ENCODE measurements around the gene DGKH.

DNA sequence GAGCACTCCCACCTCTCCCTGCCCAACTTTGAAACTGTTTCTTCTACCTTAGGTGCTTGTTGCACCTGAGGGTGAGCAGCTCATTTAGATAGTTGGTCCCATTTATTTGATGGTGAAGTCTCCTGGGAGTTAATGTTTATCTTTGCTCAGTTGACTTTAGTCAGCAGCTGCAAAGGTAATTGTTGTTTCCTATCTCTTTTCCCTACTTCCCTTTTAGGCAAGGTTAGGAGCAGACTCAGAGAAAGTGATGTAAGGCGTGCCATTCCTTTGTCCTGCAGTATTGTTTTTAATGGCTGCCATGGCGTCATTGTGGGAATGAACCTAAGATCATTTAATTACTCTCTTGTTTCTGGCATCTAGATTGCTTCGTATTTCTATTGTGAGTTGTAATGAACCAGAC, 235.1 kb downstream of the DGKH start:
- TF ChIP-seq, protein P1, sequence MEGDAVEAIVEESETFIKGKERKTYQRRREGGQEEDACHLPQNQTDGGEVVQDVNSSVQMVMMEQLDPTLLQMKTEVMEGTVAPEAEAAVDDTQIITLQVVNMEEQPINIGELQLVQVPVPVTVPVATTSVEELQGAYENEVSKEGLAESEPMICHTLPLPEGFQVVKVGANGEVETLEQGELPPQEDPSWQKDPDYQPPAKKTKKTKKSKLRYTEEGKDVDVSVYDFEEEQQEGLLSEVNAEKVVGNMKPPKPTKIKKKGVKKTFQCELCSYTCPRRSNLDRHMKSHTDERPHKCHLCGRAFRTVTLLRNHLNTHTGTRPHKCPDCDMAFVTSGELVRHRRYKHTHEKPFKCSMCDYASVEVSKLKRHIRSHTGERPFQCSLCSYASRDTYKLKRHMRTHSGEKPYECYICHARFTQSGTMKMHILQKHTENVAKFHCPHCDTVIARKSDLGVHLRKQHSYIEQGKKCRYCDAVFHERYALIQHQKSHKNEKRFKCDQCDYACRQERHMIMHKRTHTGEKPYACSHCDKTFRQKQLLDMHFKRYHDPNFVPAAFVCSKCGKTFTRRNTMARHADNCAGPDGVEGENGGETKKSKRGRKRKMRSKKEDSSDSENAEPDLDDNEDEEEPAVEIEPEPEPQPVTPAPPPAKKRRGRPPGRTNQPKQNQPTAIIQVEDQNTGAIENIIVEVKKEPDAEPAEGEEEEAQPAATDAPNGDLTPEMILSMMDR (conservative IDR thresholded peaks at IDR 0.05 in 1 of 2, IDR thresholded peaks at IDR 0.05 in 1 of 2; ENCODE audit: extremely low read depth in 1 of 2, insufficient read depth in 1 of 2, low read depth in 1 of 2, low read length in 2 of 2), result no peak
- TF ChIP-seq EZH2 (IDR thresholded peaks at IDR 0.05; ENCODE audit: borderline replicate concordance, low read length), result no peak
